ENCODE results near the gene RRBP1. TPM values are rescaled to one million over a fixed set of nuclear protein-coding genes. Genes with fewer than 3 reads are reported as not detected.

Gene RRBP1
- total RNA-seq, 1 donor from 2014 or later = 191 TPM

Other genes with a start within 250 kb of the RRBP1 start
- 0.10 TPM for gene BFSP1, start 150.9 kb downstream of the RRBP1 start, total RNA-seq
- 96.2 TPM for gene DSTN, start 112.2 kb downstream of the RRBP1 start, total RNA-seq
- gene BANF2, start 17.7 kb upstream of the RRBP1 start, total RNA-seq = not detected